Activated T-cell treated with anti-CD3 and anti-CD28 coated beads, Interleukin-2, amount 50 U/mL, for 72 hours (primary cell): ENCODE data around the gene EDRF1. TPM values are rescaled to one million over a fixed set of nuclear protein-coding genes. Genes with fewer than 3 reads are reported as not detected.

Source experiments
- total RNA-seq, 2 donors: library from RNA; stranded (reverse); gene quantifications; one replicate each; pipeline ENCODE4 v1.2.3, GENCODE V29; 2022

EDRF1 gene
- total RNA-seq, 2 donors from 2014 or later = 25.1 to 26.3 TPM

Other genes starting within 250 kb of the EDRF1 start
- gene TEX36, start 36.5 kb upstream of the EDRF1 start, total RNA-seq = not detected
- not detected for gene MMP21, start 56.1 kb downstream of the EDRF1 start, total RNA-seq
- 10 to 100 TPM; 31.6 to 35.4 TPM for gene UROS, start 103.5 kb downstream of the EDRF1 start, total RNA-seq
- gene BCCIP, start 103.8 kb downstream of the EDRF1 start, total RNA-seq = 10 to 100 TPM; 56.8 to 72.6 TPM
- gene DHX32, start 161.6 kb downstream of the EDRF1 start, total RNA-seq = 10 to 100 TPM; 24.4 to 34.4 TPM
- gene FANK1, start 176.9 kb downstream of the EDRF1 start, total RNA-seq = 1 to 10 TPM in 1 of 2 donors, not detected in 1; 1.1 TPM